Neural cell (in vitro differentiated cells): ENCODE measurements around the gene NTSR2. TPM values are rescaled to one million over a fixed set of nuclear protein-coding genes. Genes with fewer than 3 reads are reported as not detected.

Experiments used
- H2AFZ ChIP-seq: fragments of 200-600, 300-800 bp; sonication (generic), shearing (Covaris generic); 2 replicates; pipeline ENCODE4 v1.6.0; 2014; ENCODE audit warnings: low read depth, mild to moderate bottlenecking, antibody characterized with exemption, low read length, moderate library complexity
- H3F3A ChIP-seq: fragments of 200-600 bp; shearing (Covaris generic); 2 replicates; pipeline ENCODE4 v1.6.1; 2016; ENCODE audit warnings: mild to moderate bottlenecking, moderate library complexity, mixed read lengths, antibody characterized with exemption, low read length; ENCODE audit not compliant: insufficient read depth, poor library complexity, severe bottlenecking
- H3K27ac ChIP-seq: fragments of 200-600, 300-800 bp; sonication (generic), shearing (Covaris generic); 2 replicates; pipeline ENCODE4 v1.5.1; 2014; ENCODE audit warnings: mild to moderate bottlenecking, low read length, moderate library complexity
- H3K27me3 ChIP-seq: fragments of 300-800, 200-600 bp; sonication (generic), shearing (Covaris generic); 2 replicates; pipeline ENCODE4 v1.6.0; 2014; ENCODE audit warnings: mild to moderate bottlenecking, low read depth, low read length, moderate library complexity; ENCODE audit not compliant: insufficient read depth
- H3K36me3 ChIP-seq: fragments of 300-800, 200-600 bp; sonication (generic), shearing (Covaris generic); 2 replicates; pipeline ENCODE4 v1.5.1; 2014; ENCODE audit warnings: mild to moderate bottlenecking, antibody characterized with exemption, low read length, moderate library complexity; ENCODE audit not compliant: insufficient read depth
- H3K4me2 ChIP-seq: fragments of 300-800, 200-600 bp; sonication (generic), shearing (Covaris generic); 2 replicates; pipeline ENCODE4 v1.6.0; 2014; ENCODE audit warnings: mild to moderate bottlenecking, low read length
- H3K4me3 ChIP-seq: fragments of 300-800, 200-600 bp; sonication (generic), shearing (Covaris generic); 2 replicates; pipeline ENCODE4 v1.5.1; 2014; ENCODE audit warnings: mild to moderate bottlenecking, low read length, moderate library complexity
- H3K79me2 ChIP-seq: fragments of 200-600 bp; shearing (Covaris generic); replicated peaks from 2 replicates; pipeline ENCODE4 v1.6.0; 2014; ENCODE audit warnings: mild to moderate bottlenecking, low read length, moderate library complexity; ENCODE audit not compliant: insufficient read depth
- H3K9ac ChIP-seq: fragments of 300-800, 200-600 bp; sonication (generic), shearing (Covaris generic); 2 replicates; pipeline ENCODE4 v1.6.1; 2016; ENCODE audit warnings: mild to moderate bottlenecking, low read length, mixed read lengths
- H3K9me2 ChIP-seq: fragments of 200-600 bp; shearing (Covaris generic); 2 replicates; pipeline ENCODE4 v1.6.1; 2016; ENCODE audit warnings: mild to moderate bottlenecking, low read length, mixed read lengths; ENCODE audit not compliant: insufficient read depth
- H3K9me3 ChIP-seq: fragments of 200-600, 300-800 bp; sonication (generic), shearing (Covaris generic); 2 replicates; pipeline ENCODE4 v1.6.1; 2016; ENCODE audit warnings: mild to moderate bottlenecking, mixed run types, low read length, moderate library complexity, mixed read lengths
- H4K20me1 ChIP-seq: fragments of 200-600 bp; shearing (Covaris generic); 2 replicates; pipeline ENCODE4 v1.6.1; 2016; ENCODE audit warnings: mild to moderate bottlenecking, mixed run types; ENCODE audit not compliant: insufficient read depth
- CTCF ChIP-seq: fragments of 450-650 bp; IDR thresholded peaks from 2 replicates; pipeline ENCODE4 v1.5.1; 2014; ENCODE audit warnings: antibody characterized with exemption, mild to moderate bottlenecking, moderate library complexity; ENCODE audit not compliant: poor library complexity, severe bottlenecking
- EP300 ChIP-seq: fragments of 450-650 bp; conservative IDR thresholded peaks from 2 replicates; pipeline ENCODE4 v1.6.1; 2014; ENCODE audit warnings: antibody characterized with exemption, mild to moderate bottlenecking, moderate library complexity; ENCODE audit not compliant: poor library complexity, severe bottlenecking
- EZH2 ChIP-seq: fragments of 200-600, 300-800 bp; shearing (Covaris generic), sonication (generic); IDR thresholded peaks from 2 replicates; pipeline ENCODE4 v1.6.1; 2014; ENCODE audit warnings: antibody characterized with exemption, low read length, borderline replicate concordance, mild to moderate bottlenecking; ENCODE audit not compliant: insufficient read depth, poor library complexity, severe bottlenecking
- MXI1 ChIP-seq: fragments of 450-650 bp; conservative IDR thresholded peaks from 2 replicates; pipeline ENCODE4 v1.6.1; 2014; ENCODE audit warnings: antibody characterized with exemption, mild to moderate bottlenecking; ENCODE audit not compliant: poor library complexity, severe bottlenecking
- POLR2AphosphoS5 ChIP-seq: IDR thresholded peaks from 2 replicates; pipeline ENCODE4 v1.6.1; 2012
- RAD21 ChIP-seq: fragments of 450-650 bp; conservative IDR thresholded peaks from 2 replicates; pipeline ENCODE4 v1.6.1; 2014; ENCODE audit warnings: antibody characterized with exemption, mild to moderate bottlenecking, moderate library complexity
- REST ChIP-seq: IDR thresholded peaks from 2 replicates; pipeline ENCODE4 v1.6.1; 2012; ENCODE audit warnings: borderline replicate concordance
- SMC3 ChIP-seq: fragments of 450-650 bp; conservative IDR thresholded peaks from 2 replicates; pipeline ENCODE4 v1.6.1; 2014; ENCODE audit warnings: antibody characterized with exemption, mild to moderate bottlenecking, moderate library complexity; ENCODE audit not compliant: poor library complexity
- TAF1 ChIP-seq: IDR thresholded peaks from 2 replicates; pipeline ENCODE4 v1.6.1; 2012; ENCODE audit warnings: low read depth
- polyA plus RNA-seq: library from polyadenylated mRNA; depleted of rRNA; stranded (reverse); fragments of >200 nt; gene quantifications from 2 replicates; pipeline ENCODE4 v1.2.3, GENCODE V29; 2014

Gene NTSR2
- polyA plus RNA-seq, 1 donor from 2014 or later: not detected

- Histone ChIP-seq H3K9ac (no peak overlapping the region), H3K27me3 (peaks cover 12% of the 10 kb centered on the region)
Measured at GRCh38 chr2:11674983-11675382, 5.0 kb upstream of the NTSR2 start.

GRCh38 chr2:11672407-11672806 is 2.4 kb upstream of the NTSR2 start:
- Histone ChIP-seq H3K79me2 (no peaks in the 10 kb centered on the region), H3K4me3 (no peak overlapping the region), H4K20me1 (no peaks in the 10 kb centered on the region), H3K36me3 (no peaks in the 10 kb centered on the region), H2AFZ (no peak overlapping the region), H3K27ac (no peak overlapping the region), H3K9me2 (no peaks in the 10 kb centered on the region), H3F3A (no peaks in the 10 kb centered on the region), H3K4me2 (no peak overlapping the region), H3K9me3 (no peaks in the 10 kb centered on the region), H3K9ac (no peak overlapping the region), H3K27me3 (peaks cover 23% of the 10 kb centered on the region)
- TF ChIP-seq CTCF (no peak), EP300 (no peak), EZH2 (no peak), SMC3 (no peak), MXI1 (no peak)

More at GRCh38 chr2:11674983-11675382, 5.0 kb upstream of the NTSR2 start:
- Histone ChIP-seq H3K4me2 (no peak overlapping the region), H3K27ac (no peak overlapping the region), H3K9me2 (no peaks in the 10 kb centered on the region), H2AFZ (no peak overlapping the region), H3K79me2 (no peaks in the 10 kb centered on the region), H3K4me3 (no peak overlapping the region), H3K36me3 (no peaks in the 10 kb centered on the region), H4K20me1 (no peaks in the 10 kb centered on the region), H3K9me3 (no peaks in the 10 kb centered on the region), H3F3A (no peaks in the 10 kb centered on the region)
- no peak for TF ChIP-seq TAF1
- TF ChIP-seq SMC3: no peak
- no peak for TF ChIP-seq MXI1
- TF ChIP-seq EZH2: no peak
- no peak for TF ChIP-seq CTCF
- no peak for TF ChIP-seq REST
- no peak for TF ChIP-seq EP300
- TF ChIP-seq POLR2AphosphoS5: no peak
- no peak for TF ChIP-seq RAD21
